ENCODE data around the gene GALNT12. TPM values are rescaled to one million over a fixed set of nuclear protein-coding genes. Genes with fewer than 3 reads are reported as not detected.

GALNT12 gene
- total RNA-seq, 1 donor from 2014 or later: 46.5 TPM

DNA sequence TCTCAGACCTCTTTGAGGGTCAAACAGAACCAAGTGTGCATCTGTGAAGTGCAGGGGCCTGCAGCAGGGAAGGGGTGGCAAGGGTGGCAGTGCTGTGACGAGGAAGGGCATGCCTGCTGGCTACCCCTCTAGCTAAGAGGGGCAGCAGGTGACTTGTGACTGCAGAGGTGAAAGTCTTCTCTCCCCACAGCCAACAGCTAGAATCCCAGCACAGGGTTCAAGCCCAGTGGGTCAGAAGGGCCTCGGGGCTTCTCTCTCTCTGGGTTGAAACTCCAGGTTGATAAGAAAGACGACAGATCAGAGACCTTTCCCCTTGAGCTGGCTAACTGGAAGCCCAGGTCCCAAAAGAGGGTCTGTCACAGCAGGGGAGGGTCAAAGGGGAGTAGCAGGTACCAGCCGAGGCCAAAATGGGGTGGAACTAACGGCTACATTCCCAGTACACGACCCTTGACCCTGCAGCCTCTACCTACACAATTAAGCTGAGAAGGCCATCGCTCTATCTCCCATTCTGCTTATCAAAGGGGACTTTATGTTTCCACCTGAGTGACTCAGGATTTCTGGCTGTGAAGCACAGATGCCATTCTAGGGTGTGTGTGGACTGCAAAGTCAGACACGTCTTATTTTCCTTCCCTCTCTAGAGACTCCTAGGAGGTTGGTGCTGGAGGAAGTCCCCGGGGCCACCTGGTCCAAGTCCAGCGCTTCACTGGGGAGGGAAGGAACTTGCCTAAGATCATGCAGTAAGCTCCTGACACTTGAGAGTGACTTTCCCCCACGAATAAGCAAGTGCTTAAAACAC, 25.7 kb upstream of the GALNT12 start:
- Histone ChIP-seq H3K27ac (no peak overlapping the region), H3K9ac (no peak overlapping the region), H3K36me3 (no peaks in the 10 kb centered on the region), H3K9me3 (ENCODE audit: low read depth) (no peaks in the 10 kb centered on the region), H3F3A (ENCODE audit: low read depth) (peaks cover 4% of the 10 kb centered on the region), H3K4me1 (no peaks in the 10 kb centered on the region), H3K27me3 (no peaks in the 10 kb centered on the region), H2AFZ (replicated peaks) (no peak overlapping the region), H3K4me3 (no peak overlapping the region), H3K79me2 (ENCODE audit: low read depth) (no peaks in the 10 kb centered on the region), H4K20me1 (ENCODE audit: low read depth) (peaks cover 6% of the 10 kb centered on the region), H3K4me2 (no peak overlapping the region)
- DNase-seq (ENCODE audit: low spot score): no peak
- H3K27ac Mint-ChIP-seq: no peak overlapping the region
- peaks cover 11% of the 10 kb centered on the region for H3K4me1 Mint-ChIP-seq
- H3K36me3 Mint-ChIP-seq: peaks cover 19% of the 10 kb centered on the region
- no peaks in the 10 kb centered on the region for H3K9me3 Mint-ChIP-seq
- TF ChIP-seq, protein P1, sequence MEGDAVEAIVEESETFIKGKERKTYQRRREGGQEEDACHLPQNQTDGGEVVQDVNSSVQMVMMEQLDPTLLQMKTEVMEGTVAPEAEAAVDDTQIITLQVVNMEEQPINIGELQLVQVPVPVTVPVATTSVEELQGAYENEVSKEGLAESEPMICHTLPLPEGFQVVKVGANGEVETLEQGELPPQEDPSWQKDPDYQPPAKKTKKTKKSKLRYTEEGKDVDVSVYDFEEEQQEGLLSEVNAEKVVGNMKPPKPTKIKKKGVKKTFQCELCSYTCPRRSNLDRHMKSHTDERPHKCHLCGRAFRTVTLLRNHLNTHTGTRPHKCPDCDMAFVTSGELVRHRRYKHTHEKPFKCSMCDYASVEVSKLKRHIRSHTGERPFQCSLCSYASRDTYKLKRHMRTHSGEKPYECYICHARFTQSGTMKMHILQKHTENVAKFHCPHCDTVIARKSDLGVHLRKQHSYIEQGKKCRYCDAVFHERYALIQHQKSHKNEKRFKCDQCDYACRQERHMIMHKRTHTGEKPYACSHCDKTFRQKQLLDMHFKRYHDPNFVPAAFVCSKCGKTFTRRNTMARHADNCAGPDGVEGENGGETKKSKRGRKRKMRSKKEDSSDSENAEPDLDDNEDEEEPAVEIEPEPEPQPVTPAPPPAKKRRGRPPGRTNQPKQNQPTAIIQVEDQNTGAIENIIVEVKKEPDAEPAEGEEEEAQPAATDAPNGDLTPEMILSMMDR (IDR thresholded peaks at IDR 0.05): no peak
- TF ChIP-seq EZH2 (IDR thresholded peaks at IDR 0.05) (no peak), EZH2phosphoT487 (IDR thresholded peaks at IDR 0.05) (no peak)
- no peak overlapping the region for H3K4me3 Mint-ChIP-seq
- no peaks in the 10 kb centered on the region for H3K27me3 Mint-ChIP-seq (ENCODE audit: insufficient read depth, low read depth)

- H3K27me3 ChIP-seq: no peaks in the 10 kb centered on the region
- H3K79me2 ChIP-seq (ENCODE audit: low read depth): no peaks in the 10 kb centered on the region
- no peak for DNase-seq (ENCODE audit: low spot score)
- TF ChIP-seq, protein P1 (IDR thresholded peaks at IDR 0.05): no peak
- TF ChIP-seq EZH2phosphoT487 (IDR thresholded peaks at IDR 0.05): no peak
- TF ChIP-seq EZH2 (IDR thresholded peaks at IDR 0.05): no peak
- no peak overlapping the region for H3K9ac ChIP-seq
- no peak overlapping the region for H3K27ac ChIP-seq
- Mint-ChIP-seq H3K27me3 (ENCODE audit: insufficient read depth, low read depth) (no peaks in the 10 kb centered on the region), H3K27ac (no peak overlapping the region), H3K4me3 (no peak overlapping the region), H3K4me1 (peaks cover 8% of the 10 kb centered on the region), H3K36me3 (peaks cover 19% of the 10 kb centered on the region), H3K9me3 (no peaks in the 10 kb centered on the region)
- H4K20me1 ChIP-seq (ENCODE audit: low read depth): peaks cover 9% of the 10 kb centered on the region
- no peaks in the 10 kb centered on the region for H3K36me3 ChIP-seq
- no peak overlapping the region for H3K4me3 ChIP-seq
- no peak overlapping the region for H2AFZ ChIP-seq (replicated peaks)
- no peaks in the 10 kb centered on the region for H3K4me1 ChIP-seq
- H3F3A ChIP-seq (ENCODE audit: low read depth): peaks cover 4% of the 10 kb centered on the region
- H3K4me2 ChIP-seq: no peak overlapping the region
- H3K9me3 ChIP-seq (ENCODE audit: low read depth): no peaks in the 10 kb centered on the region
Observed at GRCh38 chr9:98783518-98784226, 23.8 kb upstream of the GALNT12 start.

DNA sequence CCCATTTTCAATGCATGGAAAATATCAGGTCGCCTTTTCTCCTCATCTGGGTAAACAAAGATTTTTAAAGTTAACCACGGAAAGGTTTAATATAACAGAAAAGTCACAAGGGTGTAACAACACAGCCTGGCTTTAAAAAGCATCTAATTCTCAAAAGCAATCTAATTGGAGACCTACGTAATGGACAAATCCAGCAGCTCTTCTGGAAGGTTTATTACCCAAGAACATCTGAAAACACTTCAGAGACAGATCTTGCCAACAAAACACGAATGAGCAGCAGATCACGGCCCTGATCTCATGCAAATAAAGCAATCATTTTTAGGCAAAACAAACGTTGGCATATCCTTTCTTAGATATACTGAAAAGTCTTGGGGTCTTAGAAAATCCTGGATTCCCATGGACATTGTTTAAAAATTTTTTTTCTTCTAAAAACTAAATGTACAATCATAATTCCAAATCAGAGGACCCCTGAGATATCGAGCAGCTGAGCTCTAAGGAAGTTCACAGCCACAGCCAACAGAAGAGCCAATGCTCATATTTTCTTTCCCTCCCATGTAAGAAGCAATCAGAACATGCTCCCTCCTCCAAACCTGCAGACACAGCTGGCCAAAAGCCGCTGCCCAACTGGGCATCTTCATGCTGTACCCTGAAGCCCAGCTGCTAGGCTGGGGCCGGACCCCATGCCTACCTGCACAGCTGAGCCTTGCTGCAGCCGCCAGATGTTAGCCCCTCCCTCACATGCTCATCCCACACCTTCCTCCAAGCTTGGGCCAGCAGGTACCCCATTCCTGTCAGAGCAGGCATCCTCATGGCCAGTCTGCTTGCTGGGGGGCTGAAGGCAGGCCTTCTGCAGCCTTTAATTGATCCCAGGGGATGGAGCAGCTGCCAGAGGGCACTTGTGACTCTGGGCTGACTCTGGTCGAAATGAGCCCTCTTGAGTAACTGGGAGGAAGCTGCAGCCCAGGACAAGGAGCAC, 22.4 kb upstream of the GALNT12 start:
- H3K36me3 Mint-ChIP-seq: peaks cover 27% of the 10 kb centered on the region

More for the DNA sequence above, 22.4 kb upstream of the GALNT12 start:
- no peaks in the 10 kb centered on the region for H3K9me3 ChIP-seq (ENCODE audit: low read depth)
- H3K27me3 ChIP-seq: no peaks in the 10 kb centered on the region
- H3K4me3 ChIP-seq: no peak overlapping the region
- no peaks in the 10 kb centered on the region for H3K79me2 ChIP-seq (ENCODE audit: low read depth)
- H3K4me1 ChIP-seq: no peaks in the 10 kb centered on the region
- no peak overlapping the region for H2AFZ ChIP-seq (replicated peaks)
- no peak overlapping the region for H3K4me2 ChIP-seq
- H3K9me3 Mint-ChIP-seq: no peaks in the 10 kb centered on the region
- H4K20me1 ChIP-seq (ENCODE audit: low read depth): peaks cover 14% of the 10 kb centered on the region
- no peak overlapping the region for H3K27ac ChIP-seq
- H3K9ac ChIP-seq: no peak overlapping the region
- TF ChIP-seq EZH2 (IDR thresholded peaks at IDR 0.05): no peak
- no peak for TF ChIP-seq EZH2phosphoT487 (IDR thresholded peaks at IDR 0.05)
- TF ChIP-seq, protein P1 (IDR thresholded peaks at IDR 0.05): no peak
- no peak for DNase-seq (ENCODE audit: low spot score)
- H3K27ac Mint-ChIP-seq: no peak overlapping the region
- H3K4me3 Mint-ChIP-seq: no peak overlapping the region
- H3F3A ChIP-seq (ENCODE audit: low read depth): no peaks in the 10 kb centered on the region
- no peaks in the 10 kb centered on the region for H3K27me3 Mint-ChIP-seq (ENCODE audit: insufficient read depth, low read depth)
- H3K36me3 ChIP-seq: no peaks in the 10 kb centered on the region
- peaks cover 2% of the 10 kb centered on the region for H3K4me1 Mint-ChIP-seq

All from neural progenitor cell (in vitro differentiated cells).